ENCODE data around the gene UBAP1. TPM values are rescaled to one million over a fixed set of nuclear protein-coding genes. Genes with fewer than 3 reads are reported as not detected.

UBAP1 gene
- total and polyA plus RNA-seq, 9 of the 15 experiments (the other 6 are each of a cell fraction or from before 2014, with no cell fraction given) = 1.3 to 33.4 (median 16.5) TPM

DNA sequence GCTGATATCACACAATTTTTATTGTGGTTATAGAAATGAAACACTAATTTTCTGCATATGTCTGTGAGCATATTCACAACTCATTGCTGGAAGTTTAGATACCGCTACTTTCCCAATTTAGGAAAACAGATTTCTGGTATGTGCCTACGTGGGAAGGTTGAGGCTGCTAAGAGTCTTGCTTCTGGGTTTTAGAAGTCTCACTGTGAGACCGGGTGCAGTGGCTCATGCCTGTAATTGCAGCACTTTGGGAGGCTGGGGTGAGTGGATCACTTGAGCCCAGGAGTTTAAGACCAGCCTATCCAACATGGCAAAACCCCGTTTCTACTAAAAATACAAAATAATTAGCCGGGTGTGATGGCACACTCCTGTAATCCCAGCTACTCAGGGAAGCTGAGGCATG is 39.6 kb downstream of the UBAP1 start:
- no peak overlapping the region for H3K4me3 ChIP-seq
- ATAC-seq = peak; percentile 70
- POLR2A ChIA-PET = interaction anchor here (1.4 kb wide), 1 partner anchor 35 kb away, joined by 3 read pairs; no protein-coding TSS in a partner anchor

More for the DNA sequence above, 39.6 kb downstream of the UBAP1 start:
- Histone ChIP-seq H3K27ac (ENCODE audit: extremely low read depth, low read depth, low read length) (no peak overlapping the region), H4K20me1 (replicated peaks; ENCODE audit: control insufficient read depth, insufficient read depth, low read length) (no peaks in the 10 kb centered on the region), H3K27me3 (ENCODE audit: control insufficient read depth in 2 of 2, insufficient read depth in 2 of 2, low read length in 2 of 2) (no peaks in the 10 kb centered on the region), H3K36me3 (ENCODE audit: control insufficient read depth, insufficient read depth, low read length) (no peaks in the 10 kb centered on the region), H2AFZ (ENCODE audit: low read depth, low read length) (no peak overlapping the region), H3K9me1 (ENCODE audit: control insufficient read depth, insufficient read depth, low read length) (no peaks in the 10 kb centered on the region), H3K4me2 (ENCODE audit: insufficient read depth, low read length) (no peak overlapping the region), H3K9ac (ENCODE audit: insufficient read depth in 1 of 2, low read depth in 2 of 2, low read length in 2 of 2) (no peak overlapping the region), H3K79me2 (ENCODE audit: control insufficient read depth, insufficient read depth, low read length) (no peaks in the 10 kb centered on the region; the same call in 1 of the 3 replicates), H3K9me3 (replicated peaks; ENCODE audit: control insufficient read depth, insufficient read depth, low read depth, low read length) (no peaks in the 10 kb centered on the region), H3K4me1 (replicated peaks in 1 of 2; ENCODE audit: control insufficient read depth in 2 of 2, insufficient read depth in 2 of 2, low read length in 2 of 2) (no peaks in the 10 kb centered on the region; a peak in 1 of 5 replicates)
- BruUV-seq (replicated peaks) = no TSS peak
- DNase-seq (ENCODE audit: extremely low read depth in 1 of 4, low spot score in 3 of 4) (no peak), FAIRE-seq (no peak)
- TF ChIP-seq RAD21 (CRISPR knock-in tag; conservative IDR thresholded peaks at IDR 0.05 in 1 of 2, IDR thresholded peaks at IDR 0.05 in 1 of 2) (no peak), NCOA6 (IDR thresholded peaks at IDR 0.05) (no peak), POLR2H (tag; IDR thresholded peaks at IDR 0.05; ENCODE audit: low read depth) (no peak), SMARCA5 (IDR thresholded peaks at IDR 0.05) (no peak), NFXL1 (CRISPR knock-in tag; IDR thresholded peaks at IDR 0.05) (no peak), ZNF282 (CRISPR knock-in tag; IDR thresholded peaks at IDR 0.05) (no peak), IFI16 (CRISPR knock-in tag; IDR thresholded peaks at IDR 0.05) (no peak), OTX1 (CRISPR knock-in tag; IDR thresholded peaks at IDR 0.05) (no peak), ZNF253 (CRISPR knock-in tag; conservative IDR thresholded peaks at IDR 0.05) (no peak), ZC3H8 (IDR thresholded peaks at IDR 0.05) (no peak), RBM25 (IDR thresholded peaks at IDR 0.05; ENCODE audit: low read depth, low read length, severe bottlenecking) (no peak), ZNF124 (CRISPR knock-in tag; IDR thresholded peaks at IDR 0.05) (no peak), EZH2 (IDR thresholded peaks at IDR 0.05; ENCODE audit: borderline replicate concordance, low read depth, low read length) (no peak)
- TF ChIP-seq, protein P1, sequence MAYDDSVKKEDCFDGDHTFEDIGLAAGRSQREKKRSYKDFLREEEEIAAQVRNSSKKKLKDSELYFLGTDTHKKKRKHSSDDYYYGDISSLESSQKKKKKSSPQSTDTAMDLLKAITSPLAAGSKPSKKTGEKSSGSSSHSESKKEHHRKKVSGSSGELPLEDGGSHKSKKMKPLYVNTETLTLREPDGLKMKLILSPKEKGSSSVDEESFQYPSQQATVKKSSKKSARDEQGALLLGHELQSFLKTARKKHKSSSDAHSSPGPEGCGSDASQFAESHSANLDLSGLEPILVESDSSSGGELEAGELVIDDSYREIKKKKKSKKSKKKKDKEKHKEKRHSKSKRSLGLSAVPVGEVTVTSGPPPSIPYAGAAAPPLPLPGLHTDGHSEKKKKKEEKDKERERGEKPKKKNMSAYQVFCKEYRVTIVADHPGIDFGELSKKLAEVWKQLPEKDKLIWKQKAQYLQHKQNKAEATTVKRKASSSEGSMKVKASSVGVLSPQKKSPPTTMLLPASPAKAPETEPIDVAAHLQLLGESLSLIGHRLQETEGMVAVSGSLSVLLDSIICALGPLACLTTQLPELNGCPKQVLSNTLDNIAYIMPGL (CRISPR knock-in tag; IDR thresholded peaks at IDR 0.05) = no peak
- CTCF ChIA-PET (ENCODE audit: low intra/inter-chr PET ratio) = no interaction called here
- intact Hi-C loops (cut with micrococcal nuclease) = no loop called here
- WGBS (ENCODE audit: insufficient coverage, low coverage, missing lambda C conversion rate) = 74% methylated on average over 5 of the region's 5 CpGs
- in situ Hi-C loops (cut with MboI) = no loop called here
